ENCODE data around the gene ZAR1L. TPM values are rescaled to one million over a fixed set of nuclear protein-coding genes. Genes with fewer than 3 reads are reported as not detected.

Gene ZAR1L
- total RNA-seq, 1 donor from 2014 or later = not detected

DNA sequence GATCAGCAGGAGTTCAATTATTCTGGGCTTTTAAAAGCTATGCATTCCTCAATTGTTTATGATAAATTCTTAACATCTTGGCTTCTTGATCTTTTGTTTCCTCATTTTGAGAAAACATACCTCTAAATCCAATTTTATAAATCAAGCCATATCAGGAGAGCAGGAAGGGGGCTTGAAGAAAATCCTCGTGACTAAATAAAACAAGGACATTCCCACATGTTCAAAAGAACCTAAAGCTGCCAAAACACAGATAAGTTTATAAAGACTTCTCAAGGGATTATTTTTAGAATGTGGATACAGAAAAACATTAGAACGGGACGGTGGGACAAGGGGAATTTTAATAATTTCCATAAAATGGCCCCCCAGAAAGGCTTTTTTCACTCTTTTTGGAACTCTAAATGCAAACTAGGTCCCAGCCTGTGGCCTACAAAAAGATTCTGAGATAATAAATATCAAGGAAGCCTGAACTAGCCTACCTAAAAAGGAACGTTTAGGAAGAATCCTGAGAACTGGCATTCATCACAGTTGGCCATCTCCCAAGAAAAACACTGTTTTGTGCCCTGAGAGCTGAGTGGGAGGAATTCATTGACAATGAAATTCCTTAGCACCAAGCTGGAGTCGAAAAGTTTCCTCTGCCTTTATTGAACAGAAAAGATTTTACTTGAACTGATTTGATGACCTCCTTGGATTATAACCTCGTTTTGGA lies 30.1 kb downstream of the ZAR1L start:
- DNase-seq = no peak
- TF ChIP-seq, protein P1, sequence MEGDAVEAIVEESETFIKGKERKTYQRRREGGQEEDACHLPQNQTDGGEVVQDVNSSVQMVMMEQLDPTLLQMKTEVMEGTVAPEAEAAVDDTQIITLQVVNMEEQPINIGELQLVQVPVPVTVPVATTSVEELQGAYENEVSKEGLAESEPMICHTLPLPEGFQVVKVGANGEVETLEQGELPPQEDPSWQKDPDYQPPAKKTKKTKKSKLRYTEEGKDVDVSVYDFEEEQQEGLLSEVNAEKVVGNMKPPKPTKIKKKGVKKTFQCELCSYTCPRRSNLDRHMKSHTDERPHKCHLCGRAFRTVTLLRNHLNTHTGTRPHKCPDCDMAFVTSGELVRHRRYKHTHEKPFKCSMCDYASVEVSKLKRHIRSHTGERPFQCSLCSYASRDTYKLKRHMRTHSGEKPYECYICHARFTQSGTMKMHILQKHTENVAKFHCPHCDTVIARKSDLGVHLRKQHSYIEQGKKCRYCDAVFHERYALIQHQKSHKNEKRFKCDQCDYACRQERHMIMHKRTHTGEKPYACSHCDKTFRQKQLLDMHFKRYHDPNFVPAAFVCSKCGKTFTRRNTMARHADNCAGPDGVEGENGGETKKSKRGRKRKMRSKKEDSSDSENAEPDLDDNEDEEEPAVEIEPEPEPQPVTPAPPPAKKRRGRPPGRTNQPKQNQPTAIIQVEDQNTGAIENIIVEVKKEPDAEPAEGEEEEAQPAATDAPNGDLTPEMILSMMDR (IDR thresholded peaks at IDR 0.05; ENCODE audit: borderline replicate concordance) = no peak
- Histone ChIP-seq H3K36me3 (peaks cover 39% of the 10 kb centered on the region), H3K4me1 (peaks cover 37% of the 10 kb centered on the region), H3K27ac (replicated peaks) (peak overlapping the region; percentile 77), H3K27me3 (ENCODE audit: low read depth) (no peaks in the 10 kb centered on the region), H3K4me3 (no peak overlapping the region), H3K9me3 (replicated peaks) (no peaks in the 10 kb centered on the region)
- intact Hi-C loops (cut with micrococcal nuclease) = no loop called here

- Histone ChIP-seq H3K4me1 (peaks cover 37% of the 10 kb centered on the region), H3K9me3 (replicated peaks) (no peaks in the 10 kb centered on the region), H3K36me3 (peaks cover 51% of the 10 kb centered on the region), H3K27me3 (ENCODE audit: low read depth) (no peaks in the 10 kb centered on the region), H3K27ac (replicated peaks) (peak overlapping the region; percentile 25), H3K4me3 (no peak overlapping the region)
- no peak for DNase-seq
- TF ChIP-seq, protein P1 (IDR thresholded peaks at IDR 0.05; ENCODE audit: borderline replicate concordance) = no peak
- intact Hi-C loops (cut with micrococcal nuclease) = no loop called here
Measured at GRCh38 chr13:32282096-32282711, 33.0 kb downstream of the ZAR1L start.

DNA sequence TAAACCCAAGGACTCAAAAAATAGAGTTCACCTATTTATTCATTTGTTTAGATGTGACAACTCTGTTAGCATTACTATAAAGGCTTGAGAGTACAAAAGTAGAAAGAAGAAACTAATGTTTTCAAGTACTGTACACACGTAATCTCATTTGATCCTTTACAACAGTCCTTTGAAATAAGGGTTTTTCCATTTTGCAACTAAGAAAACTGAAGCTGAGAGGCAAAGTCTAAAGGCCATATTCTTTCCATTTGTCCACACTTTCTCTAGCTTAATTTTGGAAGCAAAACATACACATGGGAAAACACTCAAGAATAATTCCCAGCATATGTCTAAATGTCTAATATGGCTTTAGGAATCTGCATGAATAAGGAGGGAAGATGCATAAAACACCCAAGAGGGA lies 34.1 kb downstream of the ZAR1L start:
- H3K4me1 ChIP-seq = peaks cover 36% of the 10 kb centered on the region
- intact Hi-C loops (cut with micrococcal nuclease) = no loop called here
- H3K27me3 ChIP-seq (ENCODE audit: low read depth) = no peaks in the 10 kb centered on the region
- H3K36me3 ChIP-seq = peaks cover 61% of the 10 kb centered on the region
- no peaks in the 10 kb centered on the region for H3K9me3 ChIP-seq (replicated peaks)
- TF ChIP-seq, protein P1 (IDR thresholded peaks at IDR 0.05; ENCODE audit: borderline replicate concordance) = no peak
- H3K4me3 ChIP-seq = no peak overlapping the region
- DNase-seq = no peak
- H3K27ac ChIP-seq (replicated peaks) = no peak overlapping the region

DNA sequence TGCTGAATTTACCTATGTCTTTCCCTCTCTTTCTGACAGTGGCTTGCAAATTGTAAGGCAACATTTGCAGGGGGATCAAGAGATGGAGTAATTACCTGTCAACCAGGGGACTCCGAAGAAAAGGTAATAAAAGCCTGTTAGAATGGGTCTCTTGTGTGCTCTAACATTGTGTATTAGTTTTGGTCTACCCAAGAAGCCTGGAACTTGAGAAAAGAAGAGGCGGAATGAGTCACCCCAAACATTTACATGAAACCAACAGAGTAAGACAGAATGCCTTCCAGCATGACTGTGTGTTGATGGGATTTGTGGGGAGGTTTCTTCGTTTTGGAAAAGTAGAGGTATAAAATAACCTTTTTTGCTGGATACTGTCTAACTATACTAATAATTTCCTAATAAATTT lies 36.7 kb downstream of the ZAR1L start:
- Histone ChIP-seq H3K27me3 (ENCODE audit: low read depth) (no peaks in the 10 kb centered on the region), H3K9me3 (replicated peaks) (no peaks in the 10 kb centered on the region), H3K4me3 (no peak overlapping the region), H3K36me3 (peaks cover 88% of the 10 kb centered on the region), H3K27ac (replicated peaks) (no peak overlapping the region), H3K4me1 (peaks cover 10% of the 10 kb centered on the region)
- TF ChIP-seq, protein P1 (IDR thresholded peaks at IDR 0.05; ENCODE audit: borderline replicate concordance) = no peak
- intact Hi-C loops (cut with micrococcal nuclease) = no loop called here
- no peak for DNase-seq

DNA sequence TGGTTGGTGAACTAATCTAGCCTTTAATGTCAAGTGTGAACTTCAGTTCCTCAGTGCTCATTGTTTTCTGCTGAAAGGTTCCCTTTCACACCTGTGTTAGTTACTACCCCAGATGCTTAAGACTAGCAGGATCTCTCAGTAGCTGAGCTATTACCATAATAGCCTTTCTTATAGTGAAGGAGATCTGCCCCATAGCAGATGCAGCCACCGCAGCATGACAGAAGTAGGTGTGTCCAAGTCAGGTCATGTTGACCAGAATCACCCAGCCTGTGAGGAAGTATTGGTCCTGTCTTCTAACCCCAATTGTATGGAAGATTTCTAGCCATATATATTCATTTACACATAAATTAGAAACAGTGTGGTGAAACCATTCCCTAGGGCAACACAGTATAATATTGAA lies 37.3 kb downstream of the ZAR1L start:
- Histone ChIP-seq H3K4me1 (peaks cover 8% of the 10 kb centered on the region), H3K9me3 (replicated peaks) (no peaks in the 10 kb centered on the region), H3K27me3 (ENCODE audit: low read depth) (no peaks in the 10 kb centered on the region), H3K4me3 (no peak overlapping the region), H3K27ac (replicated peaks) (no peak overlapping the region), H3K36me3 (peaks cover 87% of the 10 kb centered on the region)
- no peak for DNase-seq
- TF ChIP-seq, protein P1 (IDR thresholded peaks at IDR 0.05; ENCODE audit: borderline replicate concordance) = no peak
- intact Hi-C loops (cut with micrococcal nuclease) = no loop called here

Data from left ventricle myocardium inferior (tissue), 1 donor.